CD8-positive, alpha-beta memory T cell (primary cell): ENCODE measurements around the gene TEX54. TPM values are rescaled to one million over a fixed set of nuclear protein-coding genes. Genes with fewer than 3 reads are reported as not detected.
"Not testable (repeated sequence)": the region's sequence is repeated elsewhere in the genome, so short reads cannot be mapped to it uniquely, and the experiment has no call there.

ENCODE experiments used
- CTCF ChIA-PET: fragments of 350-600 bp; sonication (Branson Sonifier 250); formaldehyde crosslinking; loops from one replicate; lab custom pipeline; 2021; ENCODE audit warnings: antibody characterized with exemption; lab: Charles Lee
- POLR2A ChIA-PET: fragments of 350-600 bp; sonication (Branson Sonifier 250); formaldehyde crosslinking; loops from one replicate; lab custom pipeline; 2021; ENCODE audit warnings: antibody characterized with exemption; lab: Charles Lee
- DNase-seq, 5 donors: peaks; one replicate each; pipeline versions ENCODE4 v3.0.0 to v3.0.0-alpha.2; 2020 to 2022; ENCODE audit warnings: mixed read lengths in 1 of 5
- H3K27ac ChIP-seq: one replicate; pipeline ENCODE4 v1.7.0; 2013; ENCODE audit warnings: low read depth, mild to moderate bottlenecking, low read length, moderate library complexity
- H3K27me3 ChIP-seq: 2 replicates; pipeline ENCODE4 v1.7.0; 2013; ENCODE audit warnings: low read length, mild to moderate bottlenecking; ENCODE audit not compliant: insufficient read depth, poor library complexity, severe bottlenecking
- H3K36me3 ChIP-seq: 2 replicates; pipeline ENCODE4 v1.7.0; 2013; ENCODE audit warnings: mild to moderate bottlenecking, low read length, moderate library complexity; ENCODE audit not compliant: insufficient read depth
- H3K4me1 ChIP-seq: 2 replicates; pipeline ENCODE4 v1.7.0; 2013; ENCODE audit warnings: mild to moderate bottlenecking, low read length, moderate library complexity; ENCODE audit not compliant: insufficient read depth
- H3K4me3 ChIP-seq: 2 replicates; pipeline ENCODE4 v1.7.0; 2013; ENCODE audit warnings: mild to moderate bottlenecking, low read length
- H3K9me3 ChIP-seq: 2 replicates; pipeline ENCODE4 v1.7.0; 2013; ENCODE audit warnings: mild to moderate bottlenecking, low read length
- H3K27ac Mint-ChIP-seq, 8 donors: one replicate each; pipeline ENCODE4 v1.8.0; 2020 to 2021; ENCODE audit warnings: mixed read lengths in 8 of 8, mild to moderate bottlenecking in 6 of 8, inconsistent platforms in 3 of 8, moderate library complexity in 3 of 8
- H3K27me3 Mint-ChIP-seq, 2 donors: one replicate each; pipeline ENCODE4 v1.8.0; 2020 to 2021; ENCODE audit warnings: mixed read lengths in 2 of 2, mild to moderate bottlenecking in 1 of 2, moderate library complexity in 1 of 2
- H3K36me3 Mint-ChIP-seq, 3 donors: one replicate each; pipeline ENCODE4 v1.8.0; 2020 to 2021; ENCODE audit warnings: mixed read lengths in 3 of 3, inconsistent platforms in 1 of 3, mild to moderate bottlenecking in 1 of 3
- H3K4me1 Mint-ChIP-seq, 3 donors: one replicate each; pipeline ENCODE4 v1.8.0; 2020 to 2021; ENCODE audit warnings: mixed read lengths in 3 of 3, inconsistent platforms in 1 of 3, mild to moderate bottlenecking in 1 of 3
- H3K4me3 Mint-ChIP-seq, 7 donors: one replicate each; pipeline ENCODE4 v1.8.0; 2020 to 2021; ENCODE audit warnings: mixed read lengths in 7 of 7, mild to moderate bottlenecking in 6 of 7, moderate library complexity in 4 of 7, inconsistent platforms in 2 of 7
- H3K9me3 Mint-ChIP-seq, 5 donors: one replicate each; pipeline ENCODE4 v1.8.0; 2020 to 2022; ENCODE audit warnings: mixed read lengths in 5 of 5, mild to moderate bottlenecking in 3 of 5, moderate library complexity in 2 of 5, inconsistent platforms in 1 of 5
- polyA plus RNA-seq: library from polyadenylated mRNA; unstranded; fragments of 300-500 nt; fragmentation: Illumina TruSeq; gene quantifications from one replicate; pipeline ENCODE4 v1.2.3, GENCODE V29; 2021
- total RNA-seq, 2 experiments: library from RNA; stranded (reverse); gene quantifications; one replicate each; pipeline ENCODE4 v1.2.3, GENCODE V29; 2021

TEX54 gene
- total and polyA plus RNA-seq, 3 experiments from 2014 or later: 0.50 to 0.66 TPM; not detected in 1

DNA sequence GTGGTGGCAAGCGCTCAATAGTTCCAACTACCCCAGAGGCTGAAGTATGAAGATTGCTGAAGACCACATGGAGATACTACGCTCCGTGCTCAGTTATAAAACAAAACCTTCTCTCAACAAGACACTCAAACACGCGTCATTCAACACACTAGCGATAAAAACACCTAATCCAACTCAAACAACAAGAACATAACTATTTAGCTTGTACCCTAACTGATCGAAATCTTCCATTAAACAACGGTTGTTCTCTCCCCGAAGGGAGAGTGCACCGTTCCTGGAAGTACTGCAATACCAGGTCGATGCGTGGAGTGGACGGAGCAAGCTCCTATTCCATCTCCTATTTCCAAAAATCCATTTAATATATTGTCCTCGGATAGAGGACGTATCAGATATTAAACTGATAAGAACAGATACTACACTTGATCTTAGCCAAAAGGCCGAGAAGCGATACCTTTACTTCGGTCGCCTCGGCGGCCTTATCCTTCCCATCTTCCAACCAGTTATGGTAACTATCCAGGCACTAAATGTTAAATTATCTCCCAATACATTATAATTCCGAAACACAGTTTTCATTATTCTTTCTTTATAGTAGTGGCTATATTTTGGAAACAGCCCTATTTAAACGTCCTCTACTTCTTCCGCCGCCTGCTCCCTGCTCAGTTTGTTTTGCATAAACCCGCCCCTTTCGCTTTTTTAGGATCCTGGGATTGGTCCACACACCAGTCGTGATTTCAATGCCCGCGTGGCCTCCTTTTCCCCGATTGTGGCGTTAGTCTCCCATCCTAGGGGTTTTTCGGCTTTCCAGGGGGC, 8.9 kb upstream of the TEX54 start:
- POLR2A ChIA-PET: interaction anchor here (0.5 to 5.0 kb wide), 27 partner anchors 9 to 460 kb away, joined by 3 to 215 read pairs (median 5); partner anchors contain the start of genes C11orf98, CSKMT, EEF1G and HNRNPUL2
- Mint-ChIP-seq H3K27me3 (peaks cover 0 to 1% of the 10 kb centered on the region in 2 donors), H3K27ac (no peak overlapping the region), H3K4me3 (no peak overlapping the region), H3K9me3 (no peaks in the 10 kb centered on the region), H3K36me3 (peaks cover 0 to 20% (median 0%) of the 10 kb centered on the region in 3 donors), H3K4me1 (peaks cover 22 to 28% (median 27%) of the 10 kb centered on the region in 3 donors)
- Histone ChIP-seq H3K9me3 (no peaks in the 10 kb centered on the region), H3K4me1 (peaks cover 23% of the 10 kb centered on the region), H3K36me3 (peaks cover 2% of the 10 kb centered on the region), H3K27me3 (no peaks in the 10 kb centered on the region), H3K4me3 (peak overlapping the region; percentile 67), H3K27ac (peak overlapping the region; percentile 98)
- CTCF ChIA-PET: interaction anchor here (1.3 to 3.2 kb wide), 6 partner anchors 9 to 88 kb away, joined by 3 to 30 read pairs (median 8); partner anchors contain the start of genes SLC3A2, TMEM179B and ZBTB3
- DNase-seq: peak; percentile 69 to 90 (median 88)

- Histone ChIP-seq H3K27ac (peak overlapping the region; percentile 98), H3K4me3 (peak overlapping the region; percentile 46), H3K4me1 (peaks cover 23% of the 10 kb centered on the region)
- H3K36me3 Mint-ChIP-seq: peaks cover 0 to 28% (median 2%) of the 10 kb centered on the region in 3 donors
- POLR2A ChIA-PET: interaction anchor here (0.5 to 5.0 kb wide), 27 partner anchors 8 to 288 kb away, joined by 3 to 215 read pairs (median 5); partner anchors contain the start of genes C11orf98, CSKMT, EEF1G and HNRNPUL2
- CTCF ChIA-PET: interaction anchor here (0.9 to 3.2 kb wide), 7 partner anchors 9 to 87 kb away, joined by 3 to 30 read pairs (median 5); partner anchors contain the start of genes SLC3A2, TMEM179B and ZBTB3
- not testable (repeated sequence) for H3K4me3 Mint-ChIP-seq, H3K27me3 ChIP-seq, H3K9me3 Mint-ChIP-seq, H3K27me3 Mint-ChIP-seq, H3K9me3 ChIP-seq, H3K27ac Mint-ChIP-seq, H3K36me3 ChIP-seq
- peak in 4 of 5 donors; percentile 79 to 89 (median 83) for DNase-seq
- peaks cover 22 to 32% (median 30%) of the 10 kb centered on the region in 3 donors for H3K4me1 Mint-ChIP-seq
Observed at GRCh38 chr11:62840721-62841360, 8.2 kb upstream of the TEX54 start.

DNA sequence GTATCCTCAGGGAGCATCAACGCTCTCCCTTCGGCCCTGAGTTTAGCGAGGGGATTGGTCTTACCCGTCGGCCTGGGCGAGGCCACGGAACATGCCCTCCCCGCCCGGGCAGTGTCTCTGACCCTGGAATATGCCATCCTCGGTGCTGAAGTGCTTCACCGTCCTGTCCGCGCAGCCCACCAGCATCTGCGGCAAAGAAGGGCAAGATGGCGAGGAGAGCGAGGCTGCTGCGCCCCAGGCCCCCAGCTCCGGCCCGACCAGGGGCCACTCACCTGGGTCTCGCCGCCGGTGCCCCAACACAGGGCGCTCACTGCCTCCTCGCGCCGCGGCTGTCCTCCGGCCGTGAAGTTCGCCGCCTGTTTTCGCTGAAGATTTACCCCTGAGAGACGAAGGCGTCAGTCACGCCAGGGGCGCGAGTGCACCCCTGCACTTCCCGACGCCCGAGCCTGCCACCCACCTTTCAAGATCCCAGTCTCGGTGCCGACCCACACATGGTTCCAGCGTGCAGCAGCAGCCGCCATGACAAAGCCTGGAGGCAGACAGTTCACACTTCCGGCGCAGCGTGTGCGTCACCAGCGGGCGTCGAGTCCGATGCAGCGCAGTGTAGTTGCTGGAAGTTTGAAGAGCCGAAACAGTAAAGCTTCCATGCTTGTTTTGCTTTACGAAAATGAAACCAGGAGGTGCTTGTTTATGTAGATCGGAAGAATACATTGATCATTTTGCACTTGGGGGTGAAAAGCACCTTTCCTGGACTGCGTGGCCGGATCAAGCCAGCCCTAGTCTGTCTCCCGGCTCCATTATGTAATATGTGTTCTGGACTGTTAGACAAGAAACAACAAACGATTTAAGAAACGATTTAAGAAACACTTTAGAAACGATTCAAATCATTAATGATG, 6.7 kb upstream of the TEX54 start, which contains the start of gene WDR74:
WDR74 (minus strand) TSS at position 541 of the 896 bp plus-strand sequence; CDS start at position 521, 20 bp downstream.
- H3K36me3 ChIP-seq: peaks cover 22% of the 10 kb centered on the region
- peaks cover 24 to 35% (median 32%) of the 10 kb centered on the region in 3 donors for H3K4me1 Mint-ChIP-seq

DNA sequence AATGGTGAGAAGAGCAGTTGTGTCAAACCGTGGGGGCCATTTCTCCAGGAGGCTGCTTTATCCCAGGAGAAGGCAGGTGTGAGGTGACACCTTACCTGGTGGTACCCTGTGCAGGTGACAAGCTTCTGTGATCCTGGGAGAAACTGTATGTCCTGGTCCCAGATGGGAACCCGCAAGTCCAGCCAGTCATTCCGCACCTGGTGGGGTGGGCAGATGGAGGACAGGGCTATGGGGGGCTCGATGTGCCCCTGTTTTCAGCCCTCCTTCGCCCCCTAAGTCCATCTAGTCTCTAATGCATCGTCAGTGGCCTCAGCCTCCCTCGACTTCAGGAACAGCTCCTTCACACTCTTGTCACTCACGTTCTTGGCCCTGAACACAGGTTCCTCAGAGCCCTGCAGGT, 2.7 kb upstream of the TEX54 start:
- ChIA-PET POLR2A (interaction anchor here (0.5 to 0.8 kb wide), 2 partner anchors 55 to 244 kb away, joined by 3 to 4 read pairs; partner anchors contain the start of gene TUT1), CTCF (interaction anchor here (4.1 kb wide), 1 partner anchor 48 kb away, joined by 18 read pairs; the partner anchor contains the start of gene TMEM179B)
- Mint-ChIP-seq H3K27ac (peak overlapping the region in 5 of 8 donors; percentile 8 to 77 (median 36)), H3K4me3 (peak overlapping the region in 2 of 7 donors; percentile 15 to 69), H3K36me3 (peaks cover 0 to 68% (median 6%) of the 10 kb centered on the region in 3 donors), H3K4me1 (peaks cover 32 to 55% (median 42%) of the 10 kb centered on the region in 3 donors), H3K27me3 (peaks cover 0 to 1% of the 10 kb centered on the region in 2 donors), H3K9me3 (no peaks in the 10 kb centered on the region)
- no peak overlapping the region for H3K27ac ChIP-seq
- H3K4me3 ChIP-seq: no peak overlapping the region
- H3K9me3 ChIP-seq: no peaks in the 10 kb centered on the region
- DNase-seq: no peak
- no peaks in the 10 kb centered on the region for H3K27me3 ChIP-seq
- H3K4me1 ChIP-seq: peaks cover 33% of the 10 kb centered on the region
- H3K36me3 ChIP-seq: peaks cover 22% of the 10 kb centered on the region

More for the DNA sequence above, 6.7 kb upstream of the TEX54 start, which contains the start of gene WDR74:
- Histone ChIP-seq H3K27me3 (no peaks in the 10 kb centered on the region), H3K4me3 (peak within 1 kb of the TSS; percentile 90), H3K27ac (peak within 1 kb of the TSS; percentile 98), H3K9me3 (no peaks in the 10 kb centered on the region), H3K4me1 (peaks cover 23% of the 10 kb centered on the region)
- Mint-ChIP-seq H3K4me3 (no peak within 1 kb of the TSS), H3K36me3 (peaks cover 0 to 43% (median 6%) of the 10 kb centered on the region in 3 donors), H3K27me3 (peaks cover 0 to 1% of the 10 kb centered on the region in 2 donors), H3K27ac (no peak within 1 kb of the TSS), H3K9me3 (no peaks in the 10 kb centered on the region)
- POLR2A ChIA-PET: interaction anchor here (0.6 to 5.0 kb wide), 17 partner anchors 7 to 248 kb away, joined by 3 to 215 read pairs (median 7); partner anchors contain the start of genes HNRNPUL2, NXF1, POLR2G and SLC3A2
- CTCF ChIA-PET: interaction anchor here (1.9 to 3.2 kb wide), 4 partner anchors 16 to 86 kb away, joined by 4 to 30 read pairs (median 19); partner anchors contain the start of genes SLC3A2, TMEM179B and ZBTB3
- DNase-seq: peak; percentile 84 to 95 (median 91)

GRCh38 chr11:62831520-62832335, 913 bp downstream of the TEX54 start, which contains the start of gene STX5:
Gene STX5, minus strand, starts transcription at chr11:62832051. Its CDS starts 808 bp downstream, at chr11:62831243.
- Mint-ChIP-seq H3K36me3 (peaks cover 0 to 73% (median 10%) of the 10 kb centered on the region in 3 donors), H3K4me1 (peaks cover 22 to 55% (median 35%) of the 10 kb centered on the region in 3 donors), H3K27ac (peak within 1 kb of the TSS; percentile 96 to 100 (median 98)), H3K9me3 (no peaks in the 10 kb centered on the region), H3K4me3 (peak within 1 kb of the TSS; percentile 93 to 100 (median 97)), H3K27me3 (no peaks in the 10 kb centered on the region)
- Histone ChIP-seq H3K27me3 (no peaks in the 10 kb centered on the region), H3K36me3 (peaks cover 36% of the 10 kb centered on the region), H3K27ac (peak within 1 kb of the TSS; percentile 98), H3K9me3 (no peaks in the 10 kb centered on the region), H3K4me3 (peak within 1 kb of the TSS; percentile 96), H3K4me1 (peaks cover 29% of the 10 kb centered on the region)
- DNase-seq: peak; percentile 99 to 100 (median 99)
- CTCF ChIA-PET: interaction anchor here (0.6 to 1.6 kb wide), 10 partner anchors 8 to 258 kb away, joined by 3 to 5 read pairs (median 3); partner anchors contain the start of genes EEF1G, NXF1, SLC3A2 and TAF6L
- POLR2A ChIA-PET: interaction anchor here (0.6 to 2.9 kb wide), 18 partner anchors 9 to 240 kb away, joined by 3 to 68 read pairs (median 6); partner anchors contain the start of genes HNRNPUL2, NXF1, POLR2G and SLC3A2

DNA sequence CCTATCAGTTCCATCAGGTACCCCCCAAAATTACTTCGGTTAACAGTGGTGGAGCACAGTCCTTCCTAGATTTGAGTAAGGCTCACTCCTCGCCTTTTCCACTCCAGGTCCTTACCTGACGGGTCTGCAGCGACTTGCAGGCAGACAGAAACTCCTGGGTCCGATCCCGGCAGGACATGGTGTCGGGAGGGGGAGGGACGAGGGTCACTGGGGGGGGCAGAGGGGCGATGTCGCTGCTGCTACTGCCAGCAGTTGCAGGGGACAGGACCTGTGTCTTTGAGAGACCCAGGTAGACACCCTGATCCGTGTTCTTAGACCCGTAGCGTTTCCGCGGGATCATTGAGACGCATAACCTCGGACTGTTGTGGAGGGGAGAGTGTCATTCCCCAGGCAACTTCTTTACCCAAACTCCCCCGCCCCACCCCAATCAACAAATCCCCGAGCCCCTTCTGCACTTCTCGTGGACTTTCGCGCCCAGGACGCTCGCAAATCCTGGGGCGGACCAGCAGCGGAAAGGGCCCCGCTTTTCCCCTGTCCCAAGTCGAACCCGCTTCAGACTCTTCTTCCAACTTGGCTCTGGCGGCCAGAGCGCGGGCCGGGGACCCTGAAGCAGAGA, 1.6 kb downstream of the TEX54 start:
- CTCF ChIA-PET: interaction anchor here (0.6 to 1.6 kb wide), 8 partner anchors 9 to 257 kb away, joined by 3 to 7 read pairs (median 3); partner anchors contain the start of genes EEF1G, NXF1, SLC3A2 and TMEM179B
- Mint-ChIP-seq H3K4me1 (peaks cover 22 to 52% (median 30%) of the 10 kb centered on the region in 3 donors), H3K4me3 (peak overlapping the region; percentile 93 to 100 (median 97)), H3K27ac (peak overlapping the region; percentile 96 to 100 (median 98)), H3K27me3 (no peaks in the 10 kb centered on the region), H3K36me3 (peaks cover 0 to 66% (median 10%) of the 10 kb centered on the region in 3 donors), H3K9me3 (no peaks in the 10 kb centered on the region)
- no peaks in the 10 kb centered on the region for H3K9me3 ChIP-seq
- no peaks in the 10 kb centered on the region for H3K27me3 ChIP-seq
- peak overlapping the region; percentile 98 for H3K27ac ChIP-seq
- POLR2A ChIA-PET: interaction anchor here (1.0 to 2.9 kb wide), 13 partner anchors 8 to 239 kb away, joined by 3 to 68 read pairs (median 13); partner anchors contain the start of genes HNRNPUL2, NXF1, POLR2G and SLC3A2
- H3K4me1 ChIP-seq: peaks cover 29% of the 10 kb centered on the region
- DNase-seq: no peak
- peaks cover 30% of the 10 kb centered on the region for H3K36me3 ChIP-seq
- peak overlapping the region; percentile 96 for H3K4me3 ChIP-seq
